Mononuclear cell (primary cell): ENCODE measurements around the gene SLC39A11. TPM values are rescaled to one million over a fixed set of nuclear protein-coding genes. Genes with fewer than 3 reads are reported as not detected.
"Not testable (repeated sequence)": the region's sequence is repeated elsewhere in the genome, so short reads cannot be mapped to it uniquely, and the experiment has no call there.

Experiments
- H3K27me3 ChIP-seq: 2 replicates; pipeline ENCODE4 v1.6.0; 2011; ENCODE audit warnings: low read length, control low read depth; ENCODE audit not compliant: insufficient read depth
- H3K4me1 ChIP-seq: 2 replicates; pipeline ENCODE4 v1.5.1; 2011; ENCODE audit warnings: mild to moderate bottlenecking, low read length, control low read depth; ENCODE audit not compliant: insufficient read depth
- H3K4me3 ChIP-seq: 2 replicates; pipeline ENCODE4 v1.5.1; 2011; ENCODE audit warnings: mild to moderate bottlenecking, low read length, moderate library complexity
- H3K9me3 ChIP-seq: 2 replicates; pipeline ENCODE4 v1.5.1; 2011; ENCODE audit warnings: low read depth, mild to moderate bottlenecking, control low read depth, low read length
- total RNA-seq: library from RNA; depleted of rRNA; stranded (reverse); fragments of >200 nt; gene quantifications from one replicate; pipeline ENCODE4 v1.2.3, GENCODE V29; 2012

Gene SLC39A11
- total RNA-seq, 1 donor: 14.4 TPM

GRCh38 chr17:72656130-72656763 lies 436.2 kb downstream of the SLC39A11 start:
- Histone ChIP-seq H3K4me1 (no peaks in the 10 kb centered on the region), H3K9me3 (no peaks in the 10 kb centered on the region), H3K27me3 (no peaks in the 10 kb centered on the region), H3K4me3 (no peak overlapping the region)

GRCh38 chr17:72654706-72655105 lies 437.8 kb downstream of the SLC39A11 start:
- Histone ChIP-seq H3K27me3 (no peaks in the 10 kb centered on the region), H3K9me3 (no peaks in the 10 kb centered on the region), H3K4me1 (no peaks in the 10 kb centered on the region), H3K4me3 (no peak overlapping the region)

- no peaks in the 10 kb centered on the region for H3K9me3 ChIP-seq
- H3K27me3 ChIP-seq: no peaks in the 10 kb centered on the region
- no peaks in the 10 kb centered on the region for H3K4me1 ChIP-seq
- H3K4me3 ChIP-seq: no peak overlapping the region
Observed at GRCh38 chr17:72651988-72652387, 440.5 kb downstream of the SLC39A11 start.

GRCh38 chr17:72648702-72649101 lies 443.8 kb downstream of the SLC39A11 start:
- H3K4me3 ChIP-seq: no peak overlapping the region
- no peaks in the 10 kb centered on the region for H3K9me3 ChIP-seq
- H3K27me3 ChIP-seq: no peaks in the 10 kb centered on the region
- no peaks in the 10 kb centered on the region for H3K4me1 ChIP-seq

GRCh38 chr17:72646176-72646575 lies 446.3 kb downstream of the SLC39A11 start:
- no peaks in the 10 kb centered on the region for H3K27me3 ChIP-seq
- H3K9me3 ChIP-seq: no peaks in the 10 kb centered on the region
- H3K4me1 ChIP-seq: no peaks in the 10 kb centered on the region
- H3K4me3 ChIP-seq: no peak overlapping the region

GRCh38 chr17:72644492-72644891 lies 448.0 kb downstream of the SLC39A11 start:
- Histone ChIP-seq H3K4me3 (no peak overlapping the region), H3K27me3 (no peaks in the 10 kb centered on the region), H3K4me1 (no peaks in the 10 kb centered on the region), H3K9me3 (no peaks in the 10 kb centered on the region)

- H3K27me3 ChIP-seq: no peaks in the 10 kb centered on the region
- H3K4me1 ChIP-seq: no peaks in the 10 kb centered on the region
- no peaks in the 10 kb centered on the region for H3K9me3 ChIP-seq
- H3K4me3 ChIP-seq: no peak overlapping the region
Observed at GRCh38 chr17:72643575-72644216, 448.8 kb downstream of the SLC39A11 start.

GRCh38 chr17:72642720-72643119 lies 449.8 kb downstream of the SLC39A11 start:
- no peaks in the 10 kb centered on the region for H3K4me1 ChIP-seq
- H3K4me3 ChIP-seq: no peak overlapping the region
- H3K27me3 ChIP-seq: no peaks in the 10 kb centered on the region
- no peaks in the 10 kb centered on the region for H3K9me3 ChIP-seq

GRCh38 chr17:72640415-72641165 lies 451.9 kb downstream of the SLC39A11 start:
- Histone ChIP-seq H3K9me3 (no peaks in the 10 kb centered on the region), H3K4me1 (no peaks in the 10 kb centered on the region), H3K4me3 (no peak overlapping the region), H3K27me3 (no peaks in the 10 kb centered on the region)

GRCh38 chr17:72639711-72640110 lies 452.8 kb downstream of the SLC39A11 start:
- no peaks in the 10 kb centered on the region for H3K27me3 ChIP-seq
- no peaks in the 10 kb centered on the region for H3K9me3 ChIP-seq
- peaks cover 4% of the 10 kb centered on the region for H3K4me1 ChIP-seq
- no peak overlapping the region for H3K4me3 ChIP-seq

- not testable (repeated sequence) for H3K4me3 ChIP-seq, H3K4me1 ChIP-seq, H3K27me3 ChIP-seq, H3K9me3 ChIP-seq
Observed at GRCh38 chr17:72638932-72639331, 453.6 kb downstream of the SLC39A11 start.

GRCh38 chr17:72635034-72635635 lies 457.4 kb downstream of the SLC39A11 start:
- Histone ChIP-seq H3K9me3 (no peaks in the 10 kb centered on the region), H3K4me3 (no peak overlapping the region)

GRCh38 chr17:72634621-72635020 lies 457.9 kb downstream of the SLC39A11 start:
- no peak overlapping the region for H3K4me3 ChIP-seq

More at GRCh38 chr17:72635034-72635635, 457.4 kb downstream of the SLC39A11 start:
- peaks cover 4% of the 10 kb centered on the region for H3K4me1 ChIP-seq
- H3K27me3 ChIP-seq: no peaks in the 10 kb centered on the region

GRCh38 chr17:72631949-72632684 lies 460.4 kb downstream of the SLC39A11 start:
- H3K9me3 ChIP-seq: no peaks in the 10 kb centered on the region
- H3K4me3 ChIP-seq: no peak overlapping the region
- H3K27me3 ChIP-seq: no peaks in the 10 kb centered on the region
- H3K4me1 ChIP-seq: peaks cover 4% of the 10 kb centered on the region

More at GRCh38 chr17:72634621-72635020, 457.9 kb downstream of the SLC39A11 start:
- Histone ChIP-seq H3K9me3 (no peaks in the 10 kb centered on the region), H3K27me3 (no peaks in the 10 kb centered on the region), H3K4me1 (peaks cover 4% of the 10 kb centered on the region)
